Fibroblast of pulmonary artery (primary cell): Measurements from ENCODE around the gene ANKRD44.

Experiments used
- DNase-seq: peaks from one replicate; pipeline ENCODE4 v3.0.0-alpha.2; 2010; ENCODE audit warnings: low read depth
- H3K4me3 ChIP-seq: replicated peaks from 2 replicates; pipeline ENCODE4 v1.5.1; 2011; ENCODE audit warnings: low read depth, mild to moderate bottlenecking, control low read depth, low read length, moderate library complexity
- TF ChIP-seq, protein P1 (sequence below): IDR thresholded peaks from 2 replicates; pipeline ENCODE4 v1.5.1; 2011; ENCODE audit warnings: mild to moderate bottlenecking, control low read depth, low read length, inconsistent platforms; ENCODE audit errors: missing control alignments

Gene ANKRD44

GRCh38 chr2:197310271-197310985 lies at the start of gene ANKRD44:
TSS of gene ANKRD44 (minus strand) at chr2:197310780. CDS start at chr2:197310604, 176 bp downstream.
- peak within 1 kb of the TSS; percentile 75 for H3K4me3 ChIP-seq
- TF ChIP-seq, protein P1, sequence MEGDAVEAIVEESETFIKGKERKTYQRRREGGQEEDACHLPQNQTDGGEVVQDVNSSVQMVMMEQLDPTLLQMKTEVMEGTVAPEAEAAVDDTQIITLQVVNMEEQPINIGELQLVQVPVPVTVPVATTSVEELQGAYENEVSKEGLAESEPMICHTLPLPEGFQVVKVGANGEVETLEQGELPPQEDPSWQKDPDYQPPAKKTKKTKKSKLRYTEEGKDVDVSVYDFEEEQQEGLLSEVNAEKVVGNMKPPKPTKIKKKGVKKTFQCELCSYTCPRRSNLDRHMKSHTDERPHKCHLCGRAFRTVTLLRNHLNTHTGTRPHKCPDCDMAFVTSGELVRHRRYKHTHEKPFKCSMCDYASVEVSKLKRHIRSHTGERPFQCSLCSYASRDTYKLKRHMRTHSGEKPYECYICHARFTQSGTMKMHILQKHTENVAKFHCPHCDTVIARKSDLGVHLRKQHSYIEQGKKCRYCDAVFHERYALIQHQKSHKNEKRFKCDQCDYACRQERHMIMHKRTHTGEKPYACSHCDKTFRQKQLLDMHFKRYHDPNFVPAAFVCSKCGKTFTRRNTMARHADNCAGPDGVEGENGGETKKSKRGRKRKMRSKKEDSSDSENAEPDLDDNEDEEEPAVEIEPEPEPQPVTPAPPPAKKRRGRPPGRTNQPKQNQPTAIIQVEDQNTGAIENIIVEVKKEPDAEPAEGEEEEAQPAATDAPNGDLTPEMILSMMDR = no peak
- peak; percentile 82 for DNase-seq

GRCh38 chr2:197359859-197360258 lies 49.3 kb upstream of the ANKRD44 start:
- no peak overlapping the region for H3K4me3 ChIP-seq
- TF ChIP-seq, protein P1 = no peak
- no peak for DNase-seq

- no peak for DNase-seq
- TF ChIP-seq, protein P1 = no peak
- no peak overlapping the region for H3K4me3 ChIP-seq
Measured at GRCh38 chr2:197358931-197359330, 48.4 kb upstream of the ANKRD44 start.

DNA sequence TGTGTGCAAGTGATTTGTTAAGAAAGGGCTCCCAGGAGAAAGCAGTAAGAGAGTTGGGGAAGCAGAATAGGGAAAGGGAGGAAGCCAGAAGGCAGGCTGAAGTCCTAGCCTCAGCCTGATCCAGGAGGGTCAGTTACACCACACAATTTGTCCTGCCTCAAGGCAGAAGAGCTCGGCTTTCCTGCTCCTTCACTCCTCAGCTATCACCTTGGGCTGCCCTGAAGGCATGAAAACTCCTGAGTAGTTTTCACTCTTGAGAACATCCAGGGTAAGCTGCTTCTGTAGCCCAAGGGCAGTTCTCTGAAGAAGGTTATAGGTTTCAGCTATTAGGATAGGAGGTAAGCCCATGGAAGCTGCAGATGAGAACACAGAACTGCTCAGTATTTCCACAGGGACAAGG lies 47.4 kb upstream of the ANKRD44 start:
- TF ChIP-seq, protein P1 = no peak
- DNase-seq = no peak

GRCh38 chr2:197356136-197356535 lies 45.6 kb upstream of the ANKRD44 start:
- H3K4me3 ChIP-seq = no peak overlapping the region
- DNase-seq = peak; percentile 14
- TF ChIP-seq, protein P1 = peak; percentile 49

More for the DNA sequence above, 47.4 kb upstream of the ANKRD44 start:
- H3K4me3 ChIP-seq = no peak overlapping the region

DNA sequence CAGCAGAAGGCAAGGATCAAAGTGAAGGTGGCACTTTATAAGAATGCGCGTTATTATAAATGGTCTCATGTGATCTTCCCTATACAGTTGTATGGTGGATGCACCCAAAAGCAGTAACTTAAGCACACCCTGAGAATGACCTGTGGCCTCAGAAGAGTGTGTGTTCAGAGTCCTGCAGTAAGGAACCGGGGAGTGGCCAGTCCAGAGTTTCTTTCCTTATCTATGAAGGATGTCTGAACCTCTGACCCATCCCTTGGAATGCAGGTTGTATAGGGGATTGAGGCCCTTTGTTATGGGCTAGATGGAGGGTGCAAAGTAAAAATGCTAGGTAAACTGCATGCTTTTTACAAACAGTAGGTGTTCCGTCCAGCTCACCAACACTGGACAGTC lies 43.6 kb upstream of the ANKRD44 start:
- no peak for DNase-seq
- TF ChIP-seq, protein P1 = no peak
- no peak overlapping the region for H3K4me3 ChIP-seq
